C4-2B (cell line): ENCODE measurements around the gene LETM1.

Experiments used
- ZFX ChIP-seq: fragments of 450-650 bp; IDR thresholded peaks from 2 replicates; pipeline ENCODE4 v1.6.1; 2017
- TF ChIP-seq, protein P1 (sequence below): fragments of 450-650 bp; conservative IDR thresholded peaks from 2 replicates; pipeline ENCODE4 v1.5.1; 2017; ENCODE audit warnings: mild to moderate bottlenecking

DNA sequence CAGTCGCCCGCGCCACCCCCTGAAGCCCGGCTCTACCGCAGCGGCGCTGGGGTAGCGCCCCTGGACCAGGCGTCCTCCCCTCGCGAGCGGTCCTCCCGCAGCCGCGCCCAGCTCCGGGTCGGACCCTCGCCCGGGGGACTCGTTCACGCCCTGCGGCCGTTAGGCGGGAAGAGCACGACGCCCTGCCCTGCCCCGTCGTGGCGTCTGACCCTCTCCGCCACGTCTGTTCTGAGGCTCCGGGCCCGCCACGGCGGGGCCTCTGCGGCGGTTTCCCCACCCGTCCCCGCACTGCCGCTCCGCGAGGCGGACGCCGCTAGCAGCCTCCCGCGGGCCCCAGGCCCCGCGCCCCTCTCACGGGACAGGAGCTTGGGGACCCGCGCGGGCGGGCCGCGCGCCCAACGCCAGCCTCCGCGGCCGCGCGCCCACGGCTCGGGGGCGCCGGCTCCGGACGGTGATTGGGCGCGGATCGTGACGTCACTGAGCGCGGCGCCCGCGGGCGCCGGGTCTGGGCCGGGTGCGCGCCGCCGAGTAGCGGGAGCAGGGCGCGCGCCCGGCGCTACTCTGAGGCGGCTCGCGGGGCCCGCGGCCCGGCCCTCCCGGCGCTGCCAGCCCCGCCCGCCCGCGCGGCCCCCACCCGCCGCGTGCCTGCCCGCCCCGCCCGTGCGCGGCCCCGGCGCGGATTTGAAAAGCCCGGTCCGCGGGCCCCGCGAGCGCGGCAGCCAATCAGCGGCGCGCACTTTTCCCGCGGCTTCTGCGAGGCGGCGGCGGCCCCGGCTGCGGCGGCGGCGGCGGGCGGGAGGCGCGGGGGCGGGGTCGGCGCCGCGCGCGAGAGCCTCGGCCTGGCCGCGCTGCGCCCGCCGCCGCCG, 14.9 kb upstream of the LETM1 start, which contains the start of gene NSD2:
- TF ChIP-seq, protein P1, sequence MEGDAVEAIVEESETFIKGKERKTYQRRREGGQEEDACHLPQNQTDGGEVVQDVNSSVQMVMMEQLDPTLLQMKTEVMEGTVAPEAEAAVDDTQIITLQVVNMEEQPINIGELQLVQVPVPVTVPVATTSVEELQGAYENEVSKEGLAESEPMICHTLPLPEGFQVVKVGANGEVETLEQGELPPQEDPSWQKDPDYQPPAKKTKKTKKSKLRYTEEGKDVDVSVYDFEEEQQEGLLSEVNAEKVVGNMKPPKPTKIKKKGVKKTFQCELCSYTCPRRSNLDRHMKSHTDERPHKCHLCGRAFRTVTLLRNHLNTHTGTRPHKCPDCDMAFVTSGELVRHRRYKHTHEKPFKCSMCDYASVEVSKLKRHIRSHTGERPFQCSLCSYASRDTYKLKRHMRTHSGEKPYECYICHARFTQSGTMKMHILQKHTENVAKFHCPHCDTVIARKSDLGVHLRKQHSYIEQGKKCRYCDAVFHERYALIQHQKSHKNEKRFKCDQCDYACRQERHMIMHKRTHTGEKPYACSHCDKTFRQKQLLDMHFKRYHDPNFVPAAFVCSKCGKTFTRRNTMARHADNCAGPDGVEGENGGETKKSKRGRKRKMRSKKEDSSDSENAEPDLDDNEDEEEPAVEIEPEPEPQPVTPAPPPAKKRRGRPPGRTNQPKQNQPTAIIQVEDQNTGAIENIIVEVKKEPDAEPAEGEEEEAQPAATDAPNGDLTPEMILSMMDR = no peak
- TF ChIP-seq ZFX = peak; percentile 43; the same call in 1 of the 2 replicates
